ENCODE measurements around the gene PPP1R1C.

- TF ChIP-seq CTCF (IDR thresholded peaks at IDR 0.05; ENCODE audit: insufficient read depth, low read length, poor library complexity, severe bottlenecking) (no peak), EZH2phosphoT487 (conservative IDR thresholded peaks at IDR 0.05; ENCODE audit: low read length) (no peak)
Measured at GRCh38 chr2:182068811-182069210, 83.2 kb downstream of the PPP1R1C start.
